NCI-H2196 (cell line): ENCODE results near the gene LMX1B.
A peak's percentile ranks its signal among the peaks of the same experiment; 100 is the strongest.

Experiments
- DNase-seq: peaks from one replicate; lab custom pipeline; 2025; ENCODE audit not compliant: unreplicated experiment; lab: John Stamatoyannopoulos, UW

The LMX1B gene

GRCh38 chr9:126693428-126693944 is 79.8 kb downstream of the LMX1B start:
- DNase-seq: no peak

- no peak for DNase-seq
These were observed 80.7 kb downstream of the LMX1B start for GRCh38 chr9:126694206-126695081.

GRCh38 chr9:126695186-126695585 is 81.5 kb downstream of the LMX1B start:
- no peak for DNase-seq

- no peak for DNase-seq
These were observed 82.1 kb downstream of the LMX1B start for GRCh38 chr9:126695701-126696400.

- no peak for DNase-seq
These were observed 82.8 kb downstream of the LMX1B start for GRCh38 chr9:126696401-126697145.

GRCh38 chr9:126697330-126697729 is 83.6 kb downstream of the LMX1B start:
- no peak for DNase-seq

- no peak for DNase-seq
These were observed 84.5 kb downstream of the LMX1B start for GRCh38 chr9:126698251-126698650.

- no peak for DNase-seq
These were observed 85.0 kb downstream of the LMX1B start for GRCh38 chr9:126698756-126699155.

GRCh38 chr9:126699401-126699881 is 85.7 kb downstream of the LMX1B start:
- DNase-seq: no peak

GRCh38 chr9:126700296-126700695 is 86.6 kb downstream of the LMX1B start:
- no peak for DNase-seq

GRCh38 chr9:126700903-126701812 is 87.4 kb downstream of the LMX1B start:
- no peak for DNase-seq

- DNase-seq: no peak
These were observed 88.0 kb downstream of the LMX1B start for GRCh38 chr9:126701813-126702140.

GRCh38 chr9:126702151-126703001 is 88.6 kb downstream of the LMX1B start:
- peak; percentile 36 for DNase-seq

- DNase-seq: no peak
These were observed 89.5 kb downstream of the LMX1B start for GRCh38 chr9:126703002-126703865.

GRCh38 chr9:126703866-126704156 is 90.1 kb downstream of the LMX1B start:
- no peak for DNase-seq

- DNase-seq: no peak
These were observed 90.6 kb downstream of the LMX1B start for GRCh38 chr9:126704157-126704891.

- peak; percentile 81 for DNase-seq
These were observed 91.4 kb downstream of the LMX1B start for GRCh38 chr9:126704892-126705766.
